Activated CD4-positive, alpha-beta T cell treated with anti-CD3 and anti-CD28 coated beads, Interleukin-2, amount 50 U/mL, for 24 hours (primary cell): Measurements from ENCODE around the gene SPHK1.

ENCODE experiments used
- DNase-seq, 2 donors: peaks; one replicate each; pipeline ENCODE4 v3.0.0-alpha.2; 2020; ENCODE audit warnings: low read depth in 1 of 2, low spot score in 1 of 2

The SPHK1 gene

GRCh38 chr17:76405967-76406647 is 21.7 kb downstream of the SPHK1 start:
- no peak for DNase-seq

GRCh38 chr17:76407509-76407908 is 23.1 kb downstream of the SPHK1 start:
- no peak for DNase-seq

- DNase-seq: peak; percentile 39 to 50
Measured at GRCh38 chr17:76408037-76408849, 23.8 kb downstream of the SPHK1 start.

- no peak for DNase-seq
Measured at GRCh38 chr17:76410328-76410965, 26.0 kb downstream of the SPHK1 start.

- no peak for DNase-seq
Measured at GRCh38 chr17:76411247-76411646, 26.8 kb downstream of the SPHK1 start.

- DNase-seq: no peak
Measured at GRCh38 chr17:76414334-76415295, 30.2 kb downstream of the SPHK1 start.

- no peak for DNase-seq
Measured at GRCh38 chr17:76415786-76416185, 31.4 kb downstream of the SPHK1 start.

- DNase-seq: no peak
Measured at GRCh38 chr17:76416457-76416856, 32.0 kb downstream of the SPHK1 start.

GRCh38 chr17:76416899-76417298 is 32.5 kb downstream of the SPHK1 start:
- no peak for DNase-seq

- no peak for DNase-seq
Measured at GRCh38 chr17:76417499-76418143, 33.2 kb downstream of the SPHK1 start.

- DNase-seq: no peak
Measured at GRCh38 chr17:76419576-76420260, 35.3 kb downstream of the SPHK1 start.

- no peak for DNase-seq
Measured at GRCh38 chr17:76420356-76421043, 36.1 kb downstream of the SPHK1 start.

- no peak for DNase-seq
Measured at GRCh38 chr17:76421044-76421407, 36.6 kb downstream of the SPHK1 start.

GRCh38 chr17:76422406-76422805 is 38.0 kb downstream of the SPHK1 start:
- no peak for DNase-seq

- no peak for DNase-seq
Measured at GRCh38 chr17:76422860-76423259, 38.5 kb downstream of the SPHK1 start.

GRCh38 chr17:76426853-76427252 is 42.4 kb downstream of the SPHK1 start:
- DNase-seq: no peak

- DNase-seq: no peak
Measured at GRCh38 chr17:76427501-76428231, 43.3 kb downstream of the SPHK1 start.

GRCh38 chr17:76428511-76428910 is 44.1 kb downstream of the SPHK1 start:
- no peak for DNase-seq

- no peak for DNase-seq
Measured at GRCh38 chr17:76431509-76431908, 47.1 kb downstream of the SPHK1 start.
